ENCODE measurements around the gene CIAO2A.

DNA sequence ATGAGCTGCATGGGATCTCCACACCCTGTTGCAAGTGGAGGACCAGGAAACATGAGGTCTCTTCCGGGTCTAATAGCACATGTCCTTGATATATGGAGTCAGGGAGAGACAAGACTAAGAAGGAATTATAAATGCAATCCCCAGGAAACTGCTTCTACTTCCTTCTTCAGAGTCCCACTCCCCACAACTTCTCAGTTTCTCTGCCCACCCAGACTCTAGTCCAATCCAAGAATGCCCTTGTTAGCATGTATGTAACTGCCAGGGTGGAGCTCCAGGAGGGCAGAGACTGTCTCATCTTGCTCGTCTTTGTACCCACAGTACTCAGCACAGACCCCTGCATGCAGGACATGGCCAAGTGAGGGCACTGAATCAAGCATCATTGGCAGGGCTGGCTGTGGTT lies 55.7 kb downstream of the CIAO2A start:
- TF ChIP-seq, protein P1, sequence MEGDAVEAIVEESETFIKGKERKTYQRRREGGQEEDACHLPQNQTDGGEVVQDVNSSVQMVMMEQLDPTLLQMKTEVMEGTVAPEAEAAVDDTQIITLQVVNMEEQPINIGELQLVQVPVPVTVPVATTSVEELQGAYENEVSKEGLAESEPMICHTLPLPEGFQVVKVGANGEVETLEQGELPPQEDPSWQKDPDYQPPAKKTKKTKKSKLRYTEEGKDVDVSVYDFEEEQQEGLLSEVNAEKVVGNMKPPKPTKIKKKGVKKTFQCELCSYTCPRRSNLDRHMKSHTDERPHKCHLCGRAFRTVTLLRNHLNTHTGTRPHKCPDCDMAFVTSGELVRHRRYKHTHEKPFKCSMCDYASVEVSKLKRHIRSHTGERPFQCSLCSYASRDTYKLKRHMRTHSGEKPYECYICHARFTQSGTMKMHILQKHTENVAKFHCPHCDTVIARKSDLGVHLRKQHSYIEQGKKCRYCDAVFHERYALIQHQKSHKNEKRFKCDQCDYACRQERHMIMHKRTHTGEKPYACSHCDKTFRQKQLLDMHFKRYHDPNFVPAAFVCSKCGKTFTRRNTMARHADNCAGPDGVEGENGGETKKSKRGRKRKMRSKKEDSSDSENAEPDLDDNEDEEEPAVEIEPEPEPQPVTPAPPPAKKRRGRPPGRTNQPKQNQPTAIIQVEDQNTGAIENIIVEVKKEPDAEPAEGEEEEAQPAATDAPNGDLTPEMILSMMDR (IDR thresholded peaks at IDR 0.05; ENCODE audit: low read depth, low read length) = no peak
- TF ChIP-seq, protein P2, sequence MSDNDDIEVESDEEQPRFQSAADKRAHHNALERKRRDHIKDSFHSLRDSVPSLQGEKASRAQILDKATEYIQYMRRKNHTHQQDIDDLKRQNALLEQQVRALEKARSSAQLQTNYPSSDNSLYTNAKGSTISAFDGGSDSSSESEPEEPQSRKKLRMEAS (IDR thresholded peaks at IDR 0.05; ENCODE audit: low read depth, low read length) = no peak
- TF ChIP-seq POLR2A (IDR thresholded peaks at IDR 0.05; ENCODE audit: extremely low read depth, insufficient read length) = no peak
- no peak for TF ChIP-seq MYC (IDR thresholded peaks at IDR 0.05; ENCODE audit: low read depth, low read length)
